GM18867 (cell line): ENCODE measurements around the gene AGFG2.
A peak's percentile ranks its signal among the peaks of the same experiment; 100 is the strongest.
"Not testable (repeated sequence)": the region's sequence is repeated elsewhere in the genome, so short reads cannot be mapped to it uniquely, and the experiment has no call there.

Experiments used
- ATAC-seq: cut with Tn5 transposase; IDR thresholded peaks from one replicate; pipeline ENCODE4 v1.9.1; 2021; ENCODE audit warnings: mild to moderate bottlenecking, moderate library complexity; ENCODE audit not compliant: unreplicated experiment

The AGFG2 gene

GRCh38 chr7:100548446-100548845 lies 9.4 kb downstream of the AGFG2 start:
- ATAC-seq = not testable (repeated sequence)

- ATAC-seq = no peak
Measured at GRCh38 chr7:100552532-100552931, 13.5 kb downstream of the AGFG2 start.

GRCh38 chr7:100553032-100553431 lies 14.0 kb downstream of the AGFG2 start:
- no peak for ATAC-seq

GRCh38 chr7:100555701-100556100 lies 16.7 kb downstream of the AGFG2 start:
- ATAC-seq = no peak

- ATAC-seq = no peak
Measured at GRCh38 chr7:100556541-100556940, 17.5 kb downstream of the AGFG2 start.

GRCh38 chr7:100559127-100559526 lies 20.1 kb downstream of the AGFG2 start:
- ATAC-seq = no peak

- ATAC-seq = no peak
Measured at GRCh38 chr7:100561491-100562194, 22.6 kb downstream of the AGFG2 start.

GRCh38 chr7:100562195-100563099 lies 23.4 kb downstream of the AGFG2 start:
- ATAC-seq = no peak

- no peak for ATAC-seq
Measured at GRCh38 chr7:100563100-100563564, 24.1 kb downstream of the AGFG2 start.

GRCh38 chr7:100563809-100564400 lies 24.9 kb downstream of the AGFG2 start:
- ATAC-seq = no peak

GRCh38 chr7:100564405-100564804 lies 25.4 kb downstream of the AGFG2 start:
- not testable (repeated sequence) for ATAC-seq

- no peak for ATAC-seq
Measured at GRCh38 chr7:100565133-100565571, 26.1 kb downstream of the AGFG2 start.

- ATAC-seq = no peak
Measured at GRCh38 chr7:100566018-100566531, 27.1 kb downstream of the AGFG2 start.

GRCh38 chr7:100567031-100567730 lies 28.2 kb downstream of the AGFG2 start:
- no peak for ATAC-seq

- no peak for ATAC-seq
Measured at GRCh38 chr7:100567751-100568175, 28.8 kb downstream of the AGFG2 start.

- no peak for ATAC-seq
Measured at GRCh38 chr7:100568176-100568895, 29.3 kb downstream of the AGFG2 start.

- ATAC-seq = peak; percentile 43
Measured at GRCh38 chr7:100568896-100569844, 30.2 kb downstream of the AGFG2 start.

- ATAC-seq = no peak
Measured at GRCh38 chr7:100570954-100571828, 32.2 kb downstream of the AGFG2 start.
